HG02870 (cell line): ENCODE results near the gene ETFRF1.

Source experiments
- ATAC-seq: cut with Tn5 transposase; IDR thresholded peaks from one replicate; pipeline ENCODE4 v1.9.1; 2021; ENCODE audit warnings: mild to moderate bottlenecking, moderate library complexity; ENCODE audit not compliant: unreplicated experiment

The ETFRF1 gene

DNA sequence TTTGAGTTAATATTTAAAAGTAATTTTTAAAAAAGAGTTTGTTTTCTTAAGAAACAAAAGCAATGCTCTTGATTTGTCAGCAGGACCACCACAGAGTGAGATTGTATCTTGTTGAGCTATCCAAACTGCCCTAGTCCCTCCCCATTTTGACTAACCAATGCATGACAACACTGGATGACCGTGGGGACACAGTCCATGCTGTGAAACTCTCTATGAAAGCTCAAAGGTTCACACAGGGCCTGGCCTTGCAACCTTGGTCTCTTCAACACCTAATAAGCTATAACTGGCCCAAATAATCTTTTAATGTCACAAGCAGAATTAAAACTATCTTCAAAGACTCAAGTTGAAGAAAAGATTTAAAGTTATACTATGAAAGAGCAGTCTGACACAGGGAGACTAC lies 13.5 kb downstream of the ETFRF1 start:
- ATAC-seq, result no peak

DNA sequence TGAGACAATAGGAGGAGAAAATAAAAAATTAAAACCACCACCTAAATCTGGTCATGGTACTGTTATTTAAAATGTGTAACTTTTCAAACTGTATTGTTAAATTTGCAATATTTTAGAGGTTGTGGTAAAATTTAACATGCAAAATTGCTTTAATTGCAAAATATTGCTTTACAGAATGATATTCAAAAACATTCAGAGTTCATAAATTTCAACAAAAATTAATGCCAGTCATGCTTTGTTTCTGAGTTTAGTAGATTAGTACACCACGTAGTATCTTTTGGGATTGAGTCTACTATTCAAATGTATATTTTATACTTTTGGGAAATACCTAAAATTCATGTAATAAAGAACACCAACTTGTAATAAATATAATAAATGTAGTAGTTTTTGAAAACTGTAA lies 18.3 kb downstream of the ETFRF1 start:
- no peak for ATAC-seq

- no peak for ATAC-seq
Measured at GRCh38 chr12:25236190-25236589, 41.2 kb downstream of the ETFRF1 start.

- no peak for ATAC-seq
Measured at GRCh38 chr12:25236626-25237025, 41.6 kb downstream of the ETFRF1 start.

DNA sequence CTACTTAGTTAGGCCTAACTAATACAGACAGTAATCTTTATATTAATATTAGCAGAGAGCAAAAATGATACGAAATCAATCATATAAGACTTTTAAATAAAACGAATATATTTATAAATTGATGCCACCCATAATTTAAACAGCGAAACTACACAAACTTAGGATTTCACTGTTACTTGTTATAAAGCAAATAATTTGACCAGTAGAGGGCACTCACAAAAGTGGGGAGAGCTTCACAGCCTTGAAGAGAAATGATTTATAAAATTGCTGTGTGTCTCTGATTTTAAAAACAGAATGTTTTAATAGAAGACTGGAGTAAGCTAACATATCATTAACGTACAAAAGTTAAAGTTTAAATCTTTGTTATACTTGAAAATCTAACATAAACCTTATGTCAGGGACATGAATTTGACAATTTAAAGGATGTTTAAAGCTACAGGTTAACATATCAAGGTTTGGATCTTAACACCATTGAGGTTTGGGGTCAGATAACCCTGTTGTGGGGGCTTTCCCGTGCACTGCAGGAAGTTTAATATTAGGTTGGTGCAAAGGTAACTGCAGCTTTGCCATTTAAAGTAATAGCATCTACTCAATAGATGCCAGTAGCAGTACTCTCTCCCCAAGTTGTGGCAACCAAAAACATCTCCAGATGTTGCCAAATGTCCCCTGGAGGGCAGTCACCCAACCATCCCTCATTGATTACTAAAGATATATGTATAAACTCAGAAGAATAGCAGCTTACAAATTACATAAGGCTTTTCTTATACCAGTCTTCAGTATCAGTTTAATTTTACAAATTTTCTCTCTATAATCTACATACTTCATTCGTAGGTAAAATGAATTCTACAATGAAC lies 46.4 kb downstream of the ETFRF1 start:
- ATAC-seq, result peak; percentile 54

DNA sequence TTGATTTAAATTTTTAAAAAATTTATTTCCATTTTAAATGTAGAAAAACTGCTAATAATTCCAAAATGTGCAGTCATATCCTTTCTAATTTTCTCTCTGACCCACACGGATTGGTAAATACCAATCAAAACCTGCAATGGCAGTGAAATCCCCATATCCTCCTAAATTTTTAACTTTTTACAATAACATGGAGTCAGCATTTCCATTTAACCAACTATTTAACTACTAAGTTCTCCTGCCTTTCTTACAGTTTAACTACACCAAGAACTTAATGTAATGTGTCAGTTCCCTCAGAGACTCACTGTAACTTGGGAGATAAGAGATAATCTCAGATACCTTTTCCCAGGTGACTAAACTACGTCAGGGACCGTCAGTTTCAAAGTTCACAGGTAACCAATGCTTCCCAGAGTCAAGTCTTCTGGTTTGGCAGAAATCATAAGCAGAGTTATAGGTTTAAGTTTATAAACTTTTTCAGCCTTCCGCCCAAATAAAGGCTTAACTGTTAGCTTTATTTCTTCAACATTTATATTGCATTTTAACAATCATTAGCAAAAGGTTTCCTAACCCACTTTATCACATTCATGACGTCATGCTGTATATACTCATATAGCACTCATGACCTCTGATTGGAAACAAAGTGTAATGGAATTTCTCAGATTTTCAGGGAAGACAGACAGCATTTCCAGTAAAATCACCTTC lies 48.1 kb downstream of the ETFRF1 start:
- no peak for ATAC-seq

DNA sequence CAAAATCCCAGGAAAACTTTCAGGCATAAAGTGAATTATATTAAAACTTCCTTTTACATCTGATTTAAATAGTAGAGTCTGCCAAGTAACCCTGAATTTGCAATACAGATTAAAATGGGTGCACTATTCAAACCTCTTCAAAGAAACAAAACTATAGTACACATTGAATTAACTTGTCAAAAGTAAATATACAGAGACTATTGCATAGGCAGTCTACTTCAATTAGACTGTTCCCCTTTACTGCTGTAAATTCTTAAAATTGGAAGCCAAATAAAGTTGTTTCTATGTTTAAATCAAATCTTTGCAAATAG lies 48.6 kb downstream of the ETFRF1 start:
- ATAC-seq, result no peak

DNA sequence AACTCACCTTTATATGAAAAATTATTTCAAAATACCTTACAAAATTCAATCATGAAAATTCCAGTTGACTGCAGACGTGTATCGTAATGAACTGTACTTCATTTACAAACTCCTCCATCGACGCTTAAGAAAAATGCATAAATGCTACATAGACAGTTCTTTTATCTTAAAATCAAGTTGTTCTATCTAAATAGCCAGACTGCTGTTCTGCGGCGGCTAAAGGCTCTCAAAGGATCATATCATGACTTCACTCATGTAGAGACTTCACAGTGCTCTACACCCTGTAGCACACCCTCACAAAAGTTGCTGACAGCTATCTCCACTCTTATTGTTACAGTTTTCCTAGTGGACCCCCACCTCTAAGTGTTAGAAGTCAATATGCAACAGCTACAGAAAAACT lies 50.5 kb downstream of the ETFRF1 start:
- ATAC-seq, result no peak

DNA sequence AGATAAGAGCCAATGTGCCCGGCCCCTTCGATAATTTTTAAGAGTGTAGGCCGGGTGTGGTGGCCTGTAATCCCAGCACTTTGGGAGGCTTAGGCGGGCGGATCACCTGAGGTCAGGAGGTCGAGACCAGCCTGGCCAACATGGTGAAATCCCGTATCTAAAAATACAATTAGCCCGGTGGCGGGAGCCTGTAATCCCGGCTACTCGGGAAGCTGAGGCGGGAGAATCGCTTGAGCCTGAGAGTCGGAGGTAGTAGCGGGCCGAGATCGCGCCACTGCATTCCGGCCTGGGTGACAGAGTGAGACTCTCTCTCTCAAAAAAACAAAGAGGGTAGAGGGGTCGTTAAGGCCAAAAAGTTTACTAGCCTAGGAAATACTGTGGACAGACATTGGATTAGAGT lies 53.1 kb downstream of the ETFRF1 start:
- no peak for ATAC-seq

GRCh38 chr12:25248732-25249131 lies 53.7 kb downstream of the ETFRF1 start:
- ATAC-seq, result no peak

- ATAC-seq, result peak; percentile 34
Measured at GRCh38 chr12:25249931-25250738, 55.1 kb downstream of the ETFRF1 start.

- peak; percentile 73 for ATAC-seq
Measured at GRCh38 chr12:25250744-25251730, 56.0 kb downstream of the ETFRF1 start, which contains the start of gene KRAS. Gene KRAS (minus strand): TSS chr12:25250929.

GRCh38 chr12:25251769-25252168 lies 56.7 kb downstream of the ETFRF1 start:
- no peak for ATAC-seq

- ATAC-seq, result no peak
Measured at GRCh38 chr12:25252946-25253345, 57.9 kb downstream of the ETFRF1 start.

DNA sequence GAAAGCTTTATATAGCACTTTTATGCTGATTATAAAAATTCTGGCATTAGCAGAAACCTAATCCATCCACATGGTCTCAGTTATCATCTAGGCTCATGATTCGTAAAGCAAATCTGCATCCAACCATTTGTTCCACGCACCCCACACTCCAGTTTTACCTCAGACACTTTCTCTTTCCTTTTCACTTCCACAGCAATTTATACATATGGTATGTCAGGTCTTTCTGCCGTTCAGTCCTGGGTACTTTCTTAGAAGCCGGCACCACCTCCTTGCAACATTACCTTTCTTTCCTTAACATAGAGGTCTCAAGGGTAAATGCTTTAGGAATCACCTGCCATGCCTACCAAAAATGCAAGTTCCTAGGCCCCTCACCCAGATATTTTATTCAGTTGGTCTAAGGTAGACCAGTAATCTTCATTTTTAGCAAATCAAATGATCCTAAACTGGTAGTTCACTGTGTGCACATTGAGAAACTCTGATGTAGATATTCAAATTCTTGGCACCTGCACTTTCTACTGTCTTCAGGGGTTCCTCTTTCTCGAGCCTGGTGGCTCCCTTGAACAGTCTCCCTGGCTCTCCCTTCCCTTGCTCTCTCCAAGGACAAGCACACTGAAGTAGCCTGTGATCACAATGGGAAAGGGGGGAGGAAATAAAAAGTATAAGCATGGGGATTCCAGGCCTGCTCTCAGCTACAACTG lies 58.5 kb downstream of the ETFRF1 start:
- no peak for ATAC-seq

DNA sequence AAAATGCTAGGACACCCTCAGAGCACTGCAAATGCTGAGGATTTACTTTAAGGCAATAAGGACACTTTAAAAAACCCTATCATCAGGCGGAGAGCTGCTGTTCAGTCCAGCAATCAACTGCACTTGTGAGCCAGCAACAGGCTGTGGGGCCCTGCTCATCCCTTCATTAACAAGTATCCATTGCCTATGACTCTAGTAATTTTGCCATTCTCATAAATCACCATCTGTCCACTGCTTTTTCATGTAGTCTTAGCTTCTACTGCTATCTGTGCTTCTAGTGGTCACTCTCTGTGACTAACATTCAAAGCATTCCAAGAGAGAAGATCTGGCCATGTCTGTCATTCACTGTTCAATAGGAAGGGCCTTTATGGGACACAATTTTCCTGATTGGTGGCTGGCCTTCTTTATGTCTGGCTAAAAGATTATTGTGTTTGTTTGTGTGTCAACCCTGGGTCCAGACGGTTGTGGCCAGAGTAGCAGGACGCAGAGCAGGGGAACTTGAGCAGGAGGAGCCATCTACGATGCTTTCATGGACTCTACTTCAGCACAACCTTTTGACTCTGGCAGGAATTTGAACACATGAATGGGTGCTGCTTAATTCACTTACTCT lies 59.3 kb downstream of the ETFRF1 start:
- ATAC-seq, result no peak
